GM19463 (cell line): Measurements from ENCODE around the gene EPB41L5.
"Not testable (repeated sequence)": the region's sequence is repeated elsewhere in the genome, so short reads cannot be mapped to it uniquely, and the experiment has no call there.

ENCODE experiments used
- ATAC-seq: cut with Tn5 transposase; IDR thresholded peaks from one replicate; pipeline ENCODE4 v1.9.1; 2021; ENCODE audit warnings: mild to moderate bottlenecking, moderate library complexity; ENCODE audit not compliant: unreplicated experiment

The EPB41L5 gene

GRCh38 chr2:120094795-120095194, 81.9 kb downstream of the EPB41L5 start:
- no peak for ATAC-seq

GRCh38 chr2:120100627-120101026, 87.8 kb downstream of the EPB41L5 start:
- ATAC-seq = no peak

GRCh38 chr2:120103723-120104467, 91.0 kb downstream of the EPB41L5 start:
- no peak for ATAC-seq

GRCh38 chr2:120104772-120105171, 91.9 kb downstream of the EPB41L5 start:
- ATAC-seq = no peak

- peak; percentile 82 for ATAC-seq
Observed at GRCh38 chr2:120105360-120105759, 92.5 kb downstream of the EPB41L5 start.

- no peak for ATAC-seq
Observed at GRCh38 chr2:120108049-120108448, 95.2 kb downstream of the EPB41L5 start.

GRCh38 chr2:120108749-120109148, 95.9 kb downstream of the EPB41L5 start:
- ATAC-seq = no peak

- ATAC-seq = no peak
Observed at GRCh38 chr2:120109186-120110061, 96.5 kb downstream of the EPB41L5 start.

- ATAC-seq = no peak
Observed at GRCh38 chr2:120110062-120110362, 97.1 kb downstream of the EPB41L5 start.

GRCh38 chr2:120110507-120110906, 97.6 kb downstream of the EPB41L5 start:
- ATAC-seq = no peak

GRCh38 chr2:120111193-120111592, 98.3 kb downstream of the EPB41L5 start:
- ATAC-seq = no peak

- no peak for ATAC-seq
Observed at GRCh38 chr2:120118018-120118417, 105.1 kb downstream of the EPB41L5 start.

- no peak for ATAC-seq
Observed at GRCh38 chr2:120118471-120118870, 105.6 kb downstream of the EPB41L5 start.

GRCh38 chr2:120121337-120121736, 108.5 kb downstream of the EPB41L5 start:
- ATAC-seq = not testable (repeated sequence)

- no peak for ATAC-seq
Observed at GRCh38 chr2:120123090-120123489, 110.2 kb downstream of the EPB41L5 start.

- no peak for ATAC-seq
Observed at GRCh38 chr2:120125195-120125594, 112.3 kb downstream of the EPB41L5 start.

GRCh38 chr2:120128216-120128615, 115.3 kb downstream of the EPB41L5 start:
- no peak for ATAC-seq

GRCh38 chr2:120132190-120132589, 119.3 kb downstream of the EPB41L5 start:
- ATAC-seq = no peak

- no peak for ATAC-seq
Observed at GRCh38 chr2:120132691-120133090, 119.8 kb downstream of the EPB41L5 start.

GRCh38 chr2:120133572-120134244, 120.8 kb downstream of the EPB41L5 start:
- no peak for ATAC-seq

- no peak for ATAC-seq
Observed at GRCh38 chr2:120134263-120134662, 121.4 kb downstream of the EPB41L5 start.

GRCh38 chr2:120135013-120135412, 122.1 kb downstream of the EPB41L5 start:
- ATAC-seq = not testable (repeated sequence)
